ENCODE measurements around the gene FGGY. TPM values are rescaled to one million over a fixed set of nuclear protein-coding genes. Genes with fewer than 3 reads are reported as not detected.
"Not testable (repeated sequence)": the region's sequence is repeated elsewhere in the genome, so short reads cannot be mapped to it uniquely, and the experiment has no call there.

FGGY gene
- total RNA-seq, 1 donor from 2014 or later: 9.0 TPM

- Mint-ChIP-seq H3K27me3 (ENCODE audit: low read depth) (no peaks in the 10 kb centered on the region), H3K4me1 (ENCODE audit: low read depth) (peaks cover 35% of the 10 kb centered on the region), H3K4me3 (ENCODE audit: unreplicated experiment) (no peak overlapping the region), H3K9me3 (ENCODE audit: low read depth) (peaks cover 6% of the 10 kb centered on the region), H3K27ac (ENCODE audit: unreplicated experiment) (no peak overlapping the region), H3K36me3 (ENCODE audit: low read depth) (peaks cover 3% of the 10 kb centered on the region)
- no peak for DNase-seq (ENCODE audit: low spot score)
- no peak for TF ChIP-seq CTCF (IDR thresholded peaks at IDR 0.05)
Observed at GRCh38 chr1:59709333-59709732, 412.4 kb downstream of the FGGY start.

- not testable (repeated sequence) for H3K27ac Mint-ChIP-seq (ENCODE audit: unreplicated experiment); DNase-seq (ENCODE audit: low spot score); H3K36me3 Mint-ChIP-seq (ENCODE audit: low read depth); H3K4me3 Mint-ChIP-seq (ENCODE audit: unreplicated experiment); H3K9me3 Mint-ChIP-seq (ENCODE audit: low read depth); H3K27me3 Mint-ChIP-seq (ENCODE audit: low read depth)
- peaks cover 23% of the 10 kb centered on the region for H3K4me1 Mint-ChIP-seq (ENCODE audit: low read depth)
Observed at GRCh38 chr1:59710920-59711319, 414.0 kb downstream of the FGGY start.

DNA sequence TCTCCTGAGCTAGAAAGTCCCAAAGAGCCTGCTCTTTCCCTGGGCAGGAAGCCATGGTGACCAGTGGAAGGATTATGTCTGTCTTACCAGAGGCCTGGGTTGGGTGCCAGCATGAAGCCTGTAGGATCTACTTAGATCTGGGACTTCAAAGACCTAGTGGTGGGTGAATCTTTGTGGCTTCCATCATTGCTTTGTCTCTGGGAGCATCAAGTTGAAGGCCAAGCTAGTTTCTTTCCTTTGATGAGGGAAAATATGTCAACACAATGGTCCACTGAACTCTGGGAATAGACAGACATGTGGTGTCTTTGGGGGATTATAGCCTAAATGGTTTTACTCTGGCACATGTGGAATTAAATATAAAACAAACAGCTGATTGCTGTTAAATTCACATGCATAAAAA, 417.3 kb downstream of the FGGY start:
- no peak overlapping the region for H3K4me3 Mint-ChIP-seq (ENCODE audit: unreplicated experiment)
- no peak for TF ChIP-seq CTCF (IDR thresholded peaks at IDR 0.05)
- DNase-seq (ENCODE audit: low spot score): no peak
- no peaks in the 10 kb centered on the region for H3K27me3 Mint-ChIP-seq (ENCODE audit: low read depth)
- H3K27ac Mint-ChIP-seq (ENCODE audit: unreplicated experiment): no peak overlapping the region
- H3K4me1 Mint-ChIP-seq (ENCODE audit: low read depth): no peaks in the 10 kb centered on the region
- H3K36me3 Mint-ChIP-seq (ENCODE audit: low read depth): peaks cover 3% of the 10 kb centered on the region
- H3K9me3 Mint-ChIP-seq (ENCODE audit: low read depth): peaks cover 6% of the 10 kb centered on the region

GRCh38 chr1:59714966-59715365, 418.1 kb downstream of the FGGY start:
- no peak for DNase-seq (ENCODE audit: low spot score)
- H3K4me3 Mint-ChIP-seq (ENCODE audit: unreplicated experiment): no peak overlapping the region

DNA sequence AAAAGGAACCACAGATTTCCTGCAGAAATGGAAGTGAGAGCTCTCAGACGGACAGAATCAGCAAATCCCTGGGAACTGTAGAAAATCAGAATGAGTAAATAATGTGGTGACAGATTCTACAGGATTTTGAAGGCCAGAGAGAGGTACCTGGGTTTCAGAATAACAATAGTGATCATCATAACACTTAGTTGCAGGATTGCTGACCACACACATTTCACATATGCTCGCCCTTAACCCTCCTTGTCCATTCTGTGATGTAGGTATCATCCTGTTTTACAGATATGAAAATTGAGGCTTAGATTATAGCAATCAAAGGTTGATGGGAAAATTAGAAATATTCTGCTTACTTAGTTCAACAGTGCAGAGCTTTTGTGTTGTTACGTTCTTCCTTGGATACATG, 419.9 kb downstream of the FGGY start:
- no peaks in the 10 kb centered on the region for H3K4me1 Mint-ChIP-seq (ENCODE audit: low read depth)
- H3K9me3 Mint-ChIP-seq (ENCODE audit: low read depth): no peaks in the 10 kb centered on the region
- DNase-seq (ENCODE audit: low spot score): no peak
- no peak overlapping the region for H3K27ac Mint-ChIP-seq (ENCODE audit: unreplicated experiment)
- H3K4me3 Mint-ChIP-seq (ENCODE audit: unreplicated experiment): no peak overlapping the region
- H3K36me3 Mint-ChIP-seq (ENCODE audit: low read depth): peaks cover 1% of the 10 kb centered on the region
- TF ChIP-seq CTCF (IDR thresholded peaks at IDR 0.05): no peak
- no peaks in the 10 kb centered on the region for H3K27me3 Mint-ChIP-seq (ENCODE audit: low read depth)

More at GRCh38 chr1:59714966-59715365, 418.1 kb downstream of the FGGY start:
- TF ChIP-seq CTCF (IDR thresholded peaks at IDR 0.05): no peak
- Mint-ChIP-seq H3K9me3 (ENCODE audit: low read depth) (peaks cover 6% of the 10 kb centered on the region), H3K4me1 (ENCODE audit: low read depth) (no peaks in the 10 kb centered on the region), H3K27me3 (ENCODE audit: low read depth) (no peaks in the 10 kb centered on the region), H3K36me3 (ENCODE audit: low read depth) (peaks cover 3% of the 10 kb centered on the region), H3K27ac (ENCODE audit: unreplicated experiment) (no peak overlapping the region)

Measured in chondrocyte (in vitro differentiated cells).